Naive B cell (primary cell): Measurements from ENCODE around the gene SMPX. TPM values are rescaled to one million over a fixed set of nuclear protein-coding genes. Genes with fewer than 3 reads are reported as not detected.
A peak's percentile ranks its signal among the peaks of the same experiment; 100 is the strongest.

Experiments used
- ATAC-seq, 2 donors: fragments of 150-1000 bp; cut with Tn5 transposase; 2 replicates each; pipeline ENCODE4 v1.10.0; 2021; ENCODE audit warnings: low read depth in 2 of 2, mild to moderate bottlenecking in 2 of 2, moderate library complexity in 2 of 2
- DNase-seq: peaks from one replicate; pipeline ENCODE4 v3.0.0; 2022
- H3K27ac Mint-ChIP-seq, 6 donors: one replicate each; pipeline ENCODE4 v1.8.0; 2020 to 2022; ENCODE audit warnings: mild to moderate bottlenecking in 6 of 6, mixed read lengths in 6 of 6, moderate library complexity in 5 of 6, inconsistent platforms in 2 of 6
- H3K27me3 Mint-ChIP-seq, 3 donors: one replicate each; pipeline ENCODE4 v1.8.0; 2021 to 2022; ENCODE audit warnings: mixed read lengths in 3 of 3, mild to moderate bottlenecking in 1 of 3
- H3K36me3 Mint-ChIP-seq, 2 donors: one replicate each; pipeline ENCODE4 v1.8.0; 2020 to 2022; ENCODE audit warnings: mixed read lengths in 2 of 2, inconsistent platforms in 1 of 2, mild to moderate bottlenecking in 1 of 2
- H3K4me1 Mint-ChIP-seq, 3 donors: one replicate each; pipeline ENCODE4 v1.8.0; 2020 to 2022; ENCODE audit warnings: mixed read lengths in 3 of 3, inconsistent platforms in 1 of 3, mild to moderate bottlenecking in 1 of 3, moderate library complexity in 1 of 3
- H3K4me3 Mint-ChIP-seq, 8 donors: one replicate each; pipeline ENCODE4 v1.8.0; 2020 to 2022; ENCODE audit warnings: mild to moderate bottlenecking in 8 of 8, mixed read lengths in 8 of 8, moderate library complexity in 8 of 8, inconsistent platforms in 2 of 8
- H3K9me3 Mint-ChIP-seq, 7 donors: one replicate each; pipeline ENCODE4 v1.8.0; 2020 to 2022; ENCODE audit warnings: mixed read lengths in 7 of 7, mild to moderate bottlenecking in 5 of 7, inconsistent platforms in 2 of 7, moderate library complexity in 1 of 7
- polyA plus RNA-seq, 6 donors: library from polyadenylated mRNA; unstranded; fragments of 300-500 nt; fragmentation: Illumina TruSeq; gene quantifications; one replicate each; pipeline ENCODE4 v1.2.3, GENCODE V29; 2021; ENCODE audit warnings: low read depth in 6 of 6

SMPX gene
- polyA plus RNA-seq, 6 donors from 2014 or later: not detected

DNA sequence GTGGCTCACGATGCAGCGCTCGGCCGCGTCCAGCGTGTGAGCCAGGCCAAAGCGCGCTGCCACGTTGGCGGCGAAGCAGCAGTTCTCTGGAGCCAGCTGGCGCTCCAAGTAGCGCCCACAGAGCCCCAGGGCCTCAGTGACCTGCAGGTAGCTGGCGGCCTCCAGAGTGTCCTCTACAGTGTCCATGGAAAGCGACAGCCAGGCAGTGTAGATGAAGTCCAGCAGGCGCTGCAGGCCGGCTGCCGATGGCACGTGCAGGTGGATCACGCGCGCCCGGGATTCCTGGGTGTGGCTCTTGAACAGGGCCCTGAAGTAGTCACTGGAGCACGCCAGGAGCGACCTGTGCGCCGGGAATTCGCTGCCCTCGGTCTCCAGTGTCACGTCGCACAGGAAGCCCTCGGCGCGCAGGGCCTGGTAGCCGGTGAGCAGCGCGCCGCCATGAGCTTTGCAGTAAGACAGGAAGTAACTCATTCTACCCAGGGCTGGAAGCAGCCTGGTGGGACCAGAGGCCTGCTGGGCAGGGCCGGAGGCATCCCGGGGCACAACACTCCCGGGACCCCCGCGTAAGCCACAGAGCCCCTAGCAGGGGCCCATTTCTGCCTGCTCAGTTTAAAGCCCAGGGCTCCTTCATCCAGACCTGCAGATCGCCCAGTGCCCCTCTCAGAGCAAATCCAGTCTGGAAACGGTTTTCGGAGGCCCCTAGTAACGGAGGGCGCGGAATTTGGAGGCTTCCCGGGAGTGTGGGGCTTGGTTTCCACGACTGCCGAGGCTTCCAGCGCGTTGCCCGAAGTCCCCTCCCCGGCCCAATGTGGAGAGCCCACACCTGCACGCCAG, 100.4 kb downstream of the SMPX start:
- Mint-ChIP-seq H3K9me3 (peaks cover 0 to 5% (median 1%) of the 10 kb centered on the region in 7 donors), H3K27ac (peak overlapping the region in 1 of 6 donors; percentile 68), H3K36me3 (no peaks in the 10 kb centered on the region), H3K4me1 (peaks cover 5 to 13% (median 7%) of the 10 kb centered on the region in 3 donors), H3K27me3 (peaks cover 15 to 23% (median 17%) of the 10 kb centered on the region in 3 donors), H3K4me3 (peak overlapping the region; percentile 43 to 84 (median 70))
- ATAC-seq: no peak
- no peak for DNase-seq

DNA sequence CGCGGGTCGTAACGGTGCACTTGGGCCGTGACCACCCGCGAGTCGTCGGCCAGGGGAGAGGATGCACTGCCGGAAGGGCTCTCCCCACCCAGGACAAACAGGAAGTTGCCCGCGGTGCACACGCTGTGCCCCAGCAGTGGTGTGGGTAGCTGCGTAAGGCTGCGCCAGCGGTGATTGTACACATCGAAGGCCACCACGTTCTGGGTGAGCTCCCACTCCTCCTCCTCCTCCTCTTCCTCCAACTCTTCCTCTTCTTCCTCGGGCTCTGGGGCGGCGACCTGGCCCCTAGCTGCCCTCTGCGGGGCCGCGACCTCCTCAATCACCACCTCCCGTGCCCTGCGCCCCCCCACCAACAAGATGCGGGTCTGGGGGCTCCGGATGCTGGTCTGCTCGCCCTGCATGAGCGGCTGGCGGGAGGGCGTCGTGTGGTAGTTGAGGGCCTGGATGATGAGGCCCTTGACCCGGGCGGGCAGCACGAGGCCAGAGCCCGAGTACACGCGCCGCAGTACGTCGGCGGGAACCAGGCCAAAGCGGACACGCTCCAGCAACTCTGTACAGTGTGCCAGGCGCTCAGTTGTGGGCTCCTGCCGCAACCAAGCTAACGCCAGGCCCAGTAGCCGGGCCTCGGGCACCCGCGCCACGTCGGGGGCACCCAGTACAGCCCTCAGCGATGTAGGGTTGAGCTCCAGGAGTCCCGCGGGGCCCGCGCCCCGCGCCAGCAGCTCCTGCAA, 101.2 kb downstream of the SMPX start:
- Mint-ChIP-seq H3K4me3 (peak overlapping the region in 7 of 8 donors; percentile 30 to 81 (median 43)), H3K27ac (no peak overlapping the region), H3K27me3 (peaks cover 9 to 15% (median 9%) of the 10 kb centered on the region in 3 donors), H3K4me1 (peaks cover 5 to 13% (median 7%) of the 10 kb centered on the region in 3 donors), H3K9me3 (peaks cover 0 to 5% (median 1%) of the 10 kb centered on the region in 7 donors), H3K36me3 (no peaks in the 10 kb centered on the region)
- DNase-seq (no peak), ATAC-seq (peak in 1 of 2 donors; percentile 23)

Other genes starting within 250 kb of the SMPX start
- gene KLHL34, start 99.8 kb downstream of the SMPX start, polyA plus RNA-seq: under 1 TPM in 3 of 6 donors, not detected in 3; 0.12 to 0.45 (median 0.18) TPM
- 1 to 10 TPM; 5.4 to 7.9 (median 6.2) TPM for gene MBTPS2, start 81.5 kb upstream of the SMPX start, polyA plus RNA-seq
- gene YY2, start 97.9 kb upstream of the SMPX start, polyA plus RNA-seq: under 1 TPM in 5 of 6 donors, not detected in 1; 0.35 to 0.96 (median 0.65) TPM
- gene SMS, start 182.6 kb upstream of the SMPX start, polyA plus RNA-seq: 10 to 100 TPM; 42.9 to 84.6 (median 49.6) TPM